AG04450 (cell line): ENCODE measurements around the gene GNAS. TPM values are rescaled to one million over a fixed set of nuclear protein-coding genes. Genes with fewer than 3 reads are reported as not detected.
A peak's percentile ranks its signal among the peaks of the same experiment; 100 is the strongest.
"Not testable (repeated sequence)": the region's sequence is repeated elsewhere in the genome, so short reads cannot be mapped to it uniquely, and the experiment has no call there.

ENCODE experiments used
- CTCF ChIA-PET: fragments of 300-600, 350-600 bp; formaldehyde crosslinking; extraction: SDS; loops from one replicate; lab custom pipeline; 2022; ENCODE audit warnings: antibody characterized with exemption, inconsistent platforms; lab: Charles Lee
- POLR2A ChIA-PET: fragments of 350-600 bp; formaldehyde crosslinking; extraction: SDS; loops from one replicate; lab custom pipeline; 2021; ENCODE audit warnings: antibody characterized with exemption, inconsistent platforms; lab: Yijun Ruan, JAX
- DNase-seq: peaks from one replicate; pipeline ENCODE4 v3.0.0-alpha.2; 2011; ENCODE audit warnings: low read depth, low spot score
- H3K27ac ChIP-seq: one replicate; pipeline ENCODE4 v1.5.1; 2012; ENCODE audit warnings: low read depth, low read length, control low read depth
- H3K27me3 ChIP-seq: one replicate; pipeline ENCODE4 v1.6.0; 2012; ENCODE audit warnings: low read length; ENCODE audit not compliant: control insufficient read depth, insufficient read depth
- H3K4me3 ChIP-seq: 2 replicates; pipeline ENCODE4 v1.5.1; 2011; ENCODE audit warnings: mild to moderate bottlenecking, low read depth, low read length, control low read depth
- H3K9me3 ChIP-seq: 2 replicates; pipeline ENCODE4 v1.5.1; 2012; ENCODE audit warnings: low read length; ENCODE audit not compliant: control insufficient read depth, insufficient read depth
- polyA plus RNA-seq: library from polyadenylated mRNA; depleted of rRNA; stranded (reverse); fragments of >200 nt; gene quantifications from 2 replicates; pipeline ENCODE4 v1.2.3, GENCODE V29; 2011
- TF ChIP-seq, protein P1 (sequence below): IDR thresholded peaks from 2 replicates; pipeline ENCODE4 v1.5.1; 2011; ENCODE audit warnings: low read depth, low read length, control low read depth, inconsistent platforms

Gene GNAS
- polyA plus RNA-seq, 1 experiment: 765 TPM

DNA sequence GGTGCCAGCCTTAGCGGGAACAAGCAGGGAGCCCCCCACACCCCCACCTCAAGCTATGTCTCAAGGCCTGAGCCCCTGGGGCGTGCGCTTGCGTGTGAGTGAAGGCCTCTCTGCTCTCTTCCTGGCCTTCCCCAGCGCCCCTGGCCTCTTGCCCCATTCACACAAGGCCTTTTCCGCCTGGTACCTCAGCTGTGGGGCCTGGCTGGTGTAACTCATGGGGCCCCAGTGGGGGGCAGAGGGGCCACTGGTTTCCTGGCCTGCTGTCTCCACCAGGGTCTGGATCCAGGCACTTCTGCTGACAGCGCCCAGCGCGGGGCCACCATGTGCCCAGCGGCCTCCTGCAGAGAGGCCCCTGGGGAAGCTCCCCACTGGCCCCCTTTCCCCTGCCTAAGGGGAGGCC is 36.5 kb upstream of the GNAS start:
- POLR2A ChIA-PET: no interaction called here
- no peaks in the 10 kb centered on the region; the same call in 1 of the 2 replicates for H3K9me3 ChIP-seq
- TF ChIP-seq, protein P1, sequence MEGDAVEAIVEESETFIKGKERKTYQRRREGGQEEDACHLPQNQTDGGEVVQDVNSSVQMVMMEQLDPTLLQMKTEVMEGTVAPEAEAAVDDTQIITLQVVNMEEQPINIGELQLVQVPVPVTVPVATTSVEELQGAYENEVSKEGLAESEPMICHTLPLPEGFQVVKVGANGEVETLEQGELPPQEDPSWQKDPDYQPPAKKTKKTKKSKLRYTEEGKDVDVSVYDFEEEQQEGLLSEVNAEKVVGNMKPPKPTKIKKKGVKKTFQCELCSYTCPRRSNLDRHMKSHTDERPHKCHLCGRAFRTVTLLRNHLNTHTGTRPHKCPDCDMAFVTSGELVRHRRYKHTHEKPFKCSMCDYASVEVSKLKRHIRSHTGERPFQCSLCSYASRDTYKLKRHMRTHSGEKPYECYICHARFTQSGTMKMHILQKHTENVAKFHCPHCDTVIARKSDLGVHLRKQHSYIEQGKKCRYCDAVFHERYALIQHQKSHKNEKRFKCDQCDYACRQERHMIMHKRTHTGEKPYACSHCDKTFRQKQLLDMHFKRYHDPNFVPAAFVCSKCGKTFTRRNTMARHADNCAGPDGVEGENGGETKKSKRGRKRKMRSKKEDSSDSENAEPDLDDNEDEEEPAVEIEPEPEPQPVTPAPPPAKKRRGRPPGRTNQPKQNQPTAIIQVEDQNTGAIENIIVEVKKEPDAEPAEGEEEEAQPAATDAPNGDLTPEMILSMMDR: no peak
- DNase-seq: no peak
- H3K27me3 ChIP-seq: peaks cover 5% of the 10 kb centered on the region
- CTCF ChIA-PET: no interaction called here
- H3K4me3 ChIP-seq: no peak overlapping the region
- no peak overlapping the region for H3K27ac ChIP-seq

DNA sequence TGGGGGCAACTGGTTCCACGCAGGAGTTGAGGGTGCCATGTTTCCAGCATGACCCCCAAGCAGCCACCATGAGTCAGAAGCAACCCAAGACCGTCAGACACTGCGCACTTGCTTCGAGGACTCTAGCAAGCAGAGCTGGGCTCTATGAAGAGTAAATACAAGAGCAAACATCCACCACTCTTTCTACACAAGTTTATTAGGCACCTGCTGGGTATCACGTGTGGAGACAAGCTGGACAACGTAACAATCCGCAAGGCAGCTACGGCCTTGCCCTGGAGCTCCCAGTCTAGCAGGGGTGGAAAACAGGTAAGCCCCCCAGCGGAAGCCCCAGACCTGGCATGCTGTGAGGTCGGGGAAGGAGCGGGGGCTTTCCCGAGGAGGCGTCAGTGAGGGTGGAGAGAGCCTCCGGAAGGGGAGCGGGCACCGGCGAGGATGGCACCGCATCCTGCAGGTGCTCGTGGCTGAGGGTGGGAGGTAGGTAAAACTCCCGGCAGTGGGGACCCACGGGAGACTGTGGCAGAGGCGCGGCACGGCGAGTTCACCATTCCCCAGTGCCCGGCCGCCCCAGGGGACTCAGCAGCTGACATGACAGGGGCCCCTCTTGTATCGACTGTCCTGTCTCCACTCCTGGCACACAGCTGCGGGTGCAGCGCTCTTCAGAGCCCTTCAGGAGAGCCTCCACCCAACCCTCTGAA is 35.4 kb upstream of the GNAS start:
- Histone ChIP-seq H3K27me3 (peaks cover 5% of the 10 kb centered on the region), H3K4me3 (no peak overlapping the region), H3K9me3 (no peaks in the 10 kb centered on the region; the same call in 1 of the 2 replicates), H3K27ac (no peak overlapping the region)
- ChIA-PET POLR2A (no interaction called here), CTCF (no interaction called here)
- DNase-seq: no peak
- TF ChIP-seq, protein P1: no peak

DNA sequence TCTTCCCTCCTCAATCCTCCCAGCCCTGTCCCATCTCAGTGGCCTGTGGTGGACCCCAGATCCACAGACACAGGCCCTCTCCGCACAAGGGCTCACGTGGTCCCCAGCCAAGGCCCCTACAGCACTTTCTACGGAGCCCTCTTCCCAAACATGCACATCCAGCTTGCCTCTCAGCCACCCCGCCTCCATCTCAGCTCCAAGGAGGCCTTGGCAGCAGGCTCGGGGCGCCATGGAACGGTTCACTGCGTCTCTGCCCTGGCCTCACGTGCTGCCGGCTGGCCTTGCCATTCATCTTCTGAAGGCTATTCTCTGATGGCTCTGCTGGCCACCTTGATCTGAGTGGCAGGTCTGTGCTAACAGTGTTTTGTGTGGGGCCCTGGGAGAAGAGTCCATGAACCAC is 34.8 kb upstream of the GNAS start:
- ChIA-PET POLR2A (no interaction called here), CTCF (no interaction called here)
- DNase-seq: no peak
- TF ChIP-seq, protein P1: no peak
- peaks cover 5% of the 10 kb centered on the region for H3K27me3 ChIP-seq
- H3K27ac ChIP-seq: no peak overlapping the region
- no peaks in the 10 kb centered on the region; the same call in 1 of the 2 replicates for H3K9me3 ChIP-seq
- H3K4me3 ChIP-seq: no peak overlapping the region

DNA sequence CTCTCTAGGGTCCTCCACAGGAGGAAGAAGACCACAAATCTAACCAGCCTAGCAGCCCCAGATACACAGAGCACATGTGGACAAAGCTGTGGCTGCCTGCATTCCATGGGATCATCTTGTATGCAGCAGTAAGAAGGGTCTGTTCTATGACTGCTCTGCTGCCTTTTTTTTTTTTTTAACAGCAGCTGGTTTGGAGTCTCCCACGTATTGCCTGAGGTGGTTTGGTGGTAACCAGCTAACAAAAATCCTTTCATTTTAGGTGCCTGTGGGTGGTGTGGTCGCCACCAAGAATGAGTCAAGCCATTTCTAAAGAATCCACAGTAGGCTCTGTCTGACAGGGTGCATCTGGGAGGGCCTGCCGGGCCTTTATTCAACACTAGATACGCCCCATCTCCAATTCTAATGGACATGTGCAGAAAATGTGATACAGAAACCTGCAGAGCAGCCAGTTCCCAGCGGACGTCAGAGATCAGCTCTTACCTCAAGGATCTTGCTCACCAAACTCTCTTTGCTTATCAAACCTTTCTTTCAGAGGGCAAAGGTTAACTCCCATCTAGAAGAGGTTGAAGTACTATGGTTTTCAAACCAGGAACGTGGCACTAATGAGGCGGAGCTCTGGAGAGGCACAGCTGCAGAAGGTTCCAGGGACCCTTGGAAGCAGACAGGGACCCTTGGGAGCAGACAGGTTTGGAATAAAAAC is 33.8 kb upstream of the GNAS start:
- ChIA-PET POLR2A (no interaction called here), CTCF (interaction anchor here (0.9 kb wide), 1 partner anchor 10 kb away, joined by 4 read pairs; no protein-coding TSS in a partner anchor)
- no peak overlapping the region for H3K4me3 ChIP-seq
- peaks cover 7% of the 10 kb centered on the region for H3K27me3 ChIP-seq
- no peaks in the 10 kb centered on the region; the same call in 1 of the 2 replicates for H3K9me3 ChIP-seq
- H3K27ac ChIP-seq: no peak overlapping the region
- DNase-seq: peak; percentile 42
- TF ChIP-seq, protein P1: no peak

DNA sequence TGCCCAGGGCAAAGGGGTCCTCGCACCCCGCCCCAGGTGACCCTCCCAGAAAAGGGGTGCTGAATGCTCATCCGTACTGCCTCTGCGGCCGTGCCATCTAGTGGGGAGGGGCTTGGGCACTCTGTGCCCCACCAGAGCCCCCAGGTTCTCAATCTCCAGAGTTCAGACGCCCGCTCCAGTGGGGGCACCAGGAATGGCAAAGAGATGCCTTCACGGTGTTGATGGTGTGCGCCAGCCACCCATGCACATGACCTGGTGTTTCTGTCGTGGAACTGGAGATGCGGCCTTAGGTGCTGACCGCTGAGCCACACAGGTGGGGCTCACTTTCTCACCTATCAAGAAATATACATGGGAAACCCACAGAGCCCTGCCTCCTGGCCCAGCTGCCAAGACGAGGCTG is 32.6 kb upstream of the GNAS start:
- DNase-seq: no peak
- ChIA-PET CTCF (no interaction called here), POLR2A (no interaction called here)
- peaks cover 4% of the 10 kb centered on the region for H3K27me3 ChIP-seq
- TF ChIP-seq, protein P1: no peak
- H3K27ac ChIP-seq: no peak overlapping the region
- no peak overlapping the region for H3K4me3 ChIP-seq
- H3K9me3 ChIP-seq: no peaks in the 10 kb centered on the region; the same call in 1 of the 2 replicates

DNA sequence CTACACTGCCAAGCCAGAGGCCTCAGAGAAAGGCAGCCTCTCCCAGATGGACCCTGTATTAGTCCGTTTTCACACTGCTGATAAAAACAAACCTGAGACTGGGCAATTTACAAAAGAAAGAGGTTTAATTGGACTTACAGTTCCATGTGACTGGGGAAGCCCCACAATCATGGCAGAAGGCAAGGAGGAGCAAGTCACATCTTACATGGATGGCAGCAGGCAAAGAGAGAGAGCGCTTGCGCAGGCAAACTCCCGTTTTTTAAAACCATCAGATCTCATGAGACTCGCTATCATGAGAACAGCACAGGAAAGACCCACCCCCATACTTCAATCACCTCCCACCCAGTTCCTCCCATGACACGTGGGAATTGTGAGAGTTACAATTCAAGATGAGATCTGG is 32.0 kb upstream of the GNAS start:
- H3K9me3 ChIP-seq, H3K4me3 ChIP-seq, POLR2A ChIA-PET, CTCF ChIA-PET, DNase-seq, H3K27me3 ChIP-seq, H3K27ac ChIP-seq: not testable (repeated sequence)
